ENCODE data around the gene SZT2.

SZT2 gene

DNA sequence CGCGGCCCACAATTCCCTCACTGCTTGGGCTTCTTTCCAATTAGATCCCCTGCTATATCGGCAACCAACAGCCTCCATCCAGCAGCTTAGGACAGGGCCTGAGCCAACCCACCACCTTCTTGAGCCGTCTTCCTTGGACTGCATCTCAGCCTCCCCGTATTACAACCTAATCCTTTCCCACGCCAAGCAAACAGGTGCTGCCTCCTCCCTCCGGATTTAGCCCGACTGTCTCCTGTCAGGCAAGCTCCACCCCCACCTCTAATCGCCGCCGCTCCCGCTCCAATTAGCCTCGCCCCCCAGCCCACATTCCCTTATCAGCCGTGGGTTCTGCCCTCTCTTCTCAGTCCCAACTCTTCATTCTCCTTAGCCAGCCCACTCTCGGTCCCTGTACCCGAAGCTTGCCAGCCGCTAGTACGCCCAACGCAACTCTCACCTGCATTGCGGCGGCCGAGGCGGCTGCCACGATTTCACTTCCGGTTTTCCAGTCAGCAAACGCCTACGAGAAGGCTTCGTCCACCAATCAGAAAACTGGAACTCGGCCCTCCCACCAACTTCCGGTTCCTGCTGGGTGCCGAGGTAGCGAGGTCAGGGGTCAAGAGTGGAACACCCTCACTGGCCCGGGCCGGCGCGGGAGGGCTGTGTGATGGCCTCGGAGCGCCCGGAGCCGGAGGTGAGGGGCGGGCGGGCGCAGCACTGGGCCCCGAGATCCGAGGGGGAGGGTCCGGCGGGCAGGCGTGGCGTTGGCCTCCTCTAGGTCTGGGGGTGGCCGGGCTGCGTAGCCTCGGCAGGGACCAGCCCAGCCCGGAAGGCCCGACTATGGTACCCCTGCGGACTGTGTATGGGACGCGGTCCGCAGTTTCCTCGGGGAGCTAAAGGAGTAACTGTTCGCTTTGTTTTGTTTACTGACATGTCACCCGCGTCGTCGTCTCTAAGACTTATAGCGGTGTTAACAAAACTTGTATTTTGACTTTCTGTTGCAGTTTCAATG is at the start of gene SZT2, which contains the start of gene MED8:
TSS of gene SZT2 (plus strand) at position 574 of the 988 bp plus-strand sequence. CDS start at position 644, 70 bp downstream.
TSS of gene MED8 (minus strand) at position 475 of the 988 bp plus-strand sequence. CDS start at position 439, 36 bp downstream.
- DNase-seq, result peak; percentile 95

DNA sequence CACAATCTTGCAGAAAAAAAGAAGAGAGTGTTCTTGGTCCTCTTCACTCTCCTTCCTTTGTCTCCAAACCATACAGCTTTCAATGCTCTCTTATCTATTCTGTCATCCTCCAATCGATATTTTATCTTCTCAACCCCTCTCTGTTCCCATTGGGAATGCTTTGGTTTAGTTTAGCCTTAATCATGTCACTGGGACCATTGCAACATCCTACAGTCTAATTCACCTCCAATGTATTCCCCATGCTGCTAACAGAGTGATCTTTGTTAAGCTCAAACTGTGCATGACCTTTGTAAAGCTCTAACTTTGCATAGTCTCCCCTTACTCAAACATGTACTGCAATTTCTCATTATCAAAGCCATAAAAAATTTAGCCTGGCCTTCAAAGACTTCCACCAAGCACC is 49.1 kb upstream of the SZT2 start:
- DNase-seq, result no peak

DNA sequence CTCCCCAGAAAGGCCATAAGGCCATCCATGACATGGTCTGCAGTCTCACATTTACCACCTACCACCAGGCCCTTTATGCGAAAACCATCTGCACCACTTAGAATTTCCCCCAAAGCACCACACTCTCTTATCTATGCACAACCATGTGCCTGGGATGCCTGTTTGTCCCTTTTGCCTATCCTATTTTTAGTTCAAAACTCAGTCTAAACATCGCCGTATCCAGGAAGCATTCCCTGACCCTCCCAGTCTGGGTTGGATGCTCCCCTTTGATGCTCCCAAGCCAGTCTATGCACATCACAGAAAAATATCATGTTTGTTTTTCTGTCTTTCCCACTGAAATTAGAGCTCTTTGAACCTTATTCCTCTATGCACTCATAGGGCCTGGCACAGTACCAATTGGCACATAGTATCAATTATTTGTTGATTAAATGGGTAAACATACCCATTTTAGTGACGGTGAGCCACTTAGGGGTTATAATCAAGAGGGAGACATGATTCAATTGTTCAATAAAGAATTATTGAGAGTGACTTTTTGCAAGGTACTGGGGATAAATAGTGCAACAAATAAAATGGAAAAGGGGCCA is 45.3 kb upstream of the SZT2 start:
- DNase-seq, result no peak

DNA sequence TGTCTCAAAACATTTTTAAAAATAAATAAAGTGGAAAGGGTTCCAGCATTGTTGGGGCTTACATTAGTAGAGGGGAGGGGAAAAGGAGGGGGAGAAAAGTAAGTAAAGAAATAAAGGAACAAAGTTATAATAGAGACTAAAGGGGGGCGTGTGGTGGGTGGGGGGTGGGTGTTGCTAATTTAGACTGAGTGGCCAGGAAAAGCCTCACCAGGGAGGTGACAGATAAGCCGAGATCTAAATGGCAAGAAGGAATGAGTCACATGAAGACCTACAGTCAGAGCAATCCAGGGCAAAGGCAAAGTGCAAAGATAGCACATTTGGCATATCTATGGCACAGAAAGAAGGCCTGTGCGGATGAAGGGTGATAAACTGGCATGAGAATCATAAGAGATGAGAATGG is 44.6 kb upstream of the SZT2 start:
- no peak for DNase-seq

DNA sequence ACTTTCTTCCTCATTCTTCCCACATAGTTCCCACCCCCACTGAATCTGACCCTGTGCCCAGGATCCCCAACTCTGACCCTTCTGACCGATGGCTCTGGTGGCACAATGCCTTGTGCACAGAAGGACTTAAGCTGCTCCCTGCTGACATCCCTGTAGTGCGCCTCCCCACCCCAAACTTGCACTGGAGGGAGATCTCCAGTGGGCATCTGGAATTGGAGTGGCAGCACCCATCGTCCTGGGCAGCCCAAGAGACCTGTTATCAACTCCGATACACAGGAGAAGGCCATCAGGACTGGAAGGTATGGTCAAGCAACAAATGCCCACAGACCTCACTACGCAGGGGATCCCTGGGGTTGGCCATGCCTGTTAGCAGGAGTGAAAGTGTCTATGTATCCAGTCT is 43.1 kb upstream of the SZT2 start:
- DNase-seq, result no peak

DNA sequence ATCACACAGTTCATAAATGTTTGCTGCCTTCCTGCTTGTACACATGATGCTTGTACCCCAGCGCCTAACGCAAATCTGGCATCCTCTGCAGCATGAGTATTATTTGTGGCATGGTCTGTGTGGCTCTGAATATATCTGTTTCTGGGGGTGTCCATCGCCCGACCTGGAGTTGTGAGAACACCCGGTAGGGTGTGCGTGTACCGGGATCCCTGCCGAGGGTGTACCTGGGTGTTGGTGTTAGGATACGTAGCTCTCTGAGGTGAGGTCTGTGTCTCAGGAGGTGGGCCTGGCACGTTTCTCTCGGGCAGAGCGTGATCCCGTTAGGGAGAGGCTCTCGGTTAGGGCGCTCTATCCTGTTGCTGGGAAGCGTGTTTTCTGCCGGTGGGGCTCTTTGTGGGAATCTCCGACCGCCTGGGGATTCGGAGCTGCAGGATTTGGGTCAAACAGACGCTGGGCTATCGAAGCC is 41.3 kb upstream of the SZT2 start:
- no peak for DNase-seq

DNA sequence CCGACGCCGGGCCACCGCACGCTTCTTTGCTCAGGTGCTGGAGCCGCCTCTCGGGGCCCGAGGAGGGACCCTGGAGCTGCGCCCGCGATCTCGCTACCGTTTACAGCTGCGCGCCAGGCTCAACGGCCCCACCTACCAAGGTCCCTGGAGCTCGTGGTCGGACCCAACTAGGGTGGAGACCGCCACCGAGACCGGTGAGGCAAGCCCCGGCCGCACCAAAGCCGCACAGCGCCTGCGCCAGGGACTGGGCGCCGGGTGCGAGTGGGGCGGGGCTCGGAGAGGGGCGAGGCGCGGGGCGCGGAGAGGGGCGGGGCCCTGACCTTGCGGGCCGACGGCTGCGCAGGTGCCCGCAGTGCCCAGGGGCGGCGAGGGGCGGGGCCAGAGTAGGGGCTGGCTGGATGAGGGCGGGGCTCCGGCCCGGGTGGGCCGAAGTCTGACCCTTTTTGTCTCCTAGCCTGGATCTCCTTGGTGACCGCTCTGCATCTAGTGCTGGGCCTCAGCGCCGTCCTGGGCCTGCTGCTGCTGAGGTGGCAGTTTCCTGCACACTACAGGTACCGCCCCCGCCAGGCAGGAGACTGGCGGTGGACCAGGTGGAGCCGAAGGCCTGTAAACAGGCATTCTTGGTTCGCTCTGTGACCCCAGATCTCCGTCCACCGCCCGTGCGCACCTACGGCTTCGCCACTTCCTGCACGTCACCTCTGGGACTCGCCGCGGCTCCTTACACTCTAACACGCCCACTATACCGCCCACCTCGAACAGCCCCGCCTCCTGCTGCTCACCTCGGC is 40.7 kb upstream of the SZT2 start:
- DNase-seq, result peak; percentile 51

DNA sequence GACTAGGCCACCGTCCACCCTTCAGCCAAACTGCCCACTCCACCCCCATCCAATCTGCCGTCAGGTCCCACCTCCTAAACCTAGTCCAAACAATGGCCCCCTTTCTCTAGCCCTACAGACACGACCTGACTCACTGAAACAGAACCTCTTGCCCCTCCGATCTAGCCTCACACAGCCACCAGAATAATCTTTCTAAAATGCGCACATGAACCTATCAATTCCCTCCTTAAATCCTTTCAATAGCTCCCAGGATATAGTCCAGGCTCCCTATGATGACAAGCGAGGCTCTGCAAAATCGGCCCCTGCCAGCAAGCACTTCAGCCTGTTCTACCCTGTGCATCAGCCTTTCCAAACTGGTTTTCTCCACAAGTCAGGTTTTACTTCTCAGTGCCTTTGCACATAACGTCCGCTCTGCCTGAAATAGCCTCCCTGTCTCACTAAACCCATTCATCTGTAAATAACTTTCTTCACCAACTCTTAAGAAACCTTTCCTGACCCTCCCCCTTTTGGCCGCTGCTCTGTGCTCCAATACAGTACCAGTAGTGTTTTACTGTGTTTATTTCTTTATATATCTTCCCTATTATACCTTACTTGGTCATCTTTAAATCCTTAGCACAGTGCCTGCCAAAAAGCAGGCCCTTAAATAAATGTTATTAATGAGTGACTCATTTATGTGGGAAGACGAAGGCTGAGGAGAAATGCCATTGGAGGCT is 39.9 kb upstream of the SZT2 start:
- no peak for DNase-seq

DNA sequence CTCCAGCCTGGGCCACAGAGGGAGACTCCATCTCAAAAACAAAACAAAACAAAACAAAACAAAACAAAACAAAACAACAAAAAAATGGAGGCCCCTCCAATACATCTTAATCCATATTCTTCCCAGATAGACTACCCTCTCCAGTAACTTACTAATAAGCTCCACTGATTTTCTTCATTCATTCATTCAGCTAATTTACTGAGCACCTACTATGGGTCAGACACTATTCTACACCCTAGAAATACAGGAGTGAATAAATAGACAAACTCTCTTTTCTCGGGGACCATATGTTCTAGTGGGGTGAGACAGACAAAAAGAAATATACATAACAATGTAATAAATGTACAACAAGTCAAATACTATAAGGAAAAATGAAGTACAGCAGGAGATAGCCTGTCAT is 38.7 kb upstream of the SZT2 start:
- DNase-seq, result no peak

DNA sequence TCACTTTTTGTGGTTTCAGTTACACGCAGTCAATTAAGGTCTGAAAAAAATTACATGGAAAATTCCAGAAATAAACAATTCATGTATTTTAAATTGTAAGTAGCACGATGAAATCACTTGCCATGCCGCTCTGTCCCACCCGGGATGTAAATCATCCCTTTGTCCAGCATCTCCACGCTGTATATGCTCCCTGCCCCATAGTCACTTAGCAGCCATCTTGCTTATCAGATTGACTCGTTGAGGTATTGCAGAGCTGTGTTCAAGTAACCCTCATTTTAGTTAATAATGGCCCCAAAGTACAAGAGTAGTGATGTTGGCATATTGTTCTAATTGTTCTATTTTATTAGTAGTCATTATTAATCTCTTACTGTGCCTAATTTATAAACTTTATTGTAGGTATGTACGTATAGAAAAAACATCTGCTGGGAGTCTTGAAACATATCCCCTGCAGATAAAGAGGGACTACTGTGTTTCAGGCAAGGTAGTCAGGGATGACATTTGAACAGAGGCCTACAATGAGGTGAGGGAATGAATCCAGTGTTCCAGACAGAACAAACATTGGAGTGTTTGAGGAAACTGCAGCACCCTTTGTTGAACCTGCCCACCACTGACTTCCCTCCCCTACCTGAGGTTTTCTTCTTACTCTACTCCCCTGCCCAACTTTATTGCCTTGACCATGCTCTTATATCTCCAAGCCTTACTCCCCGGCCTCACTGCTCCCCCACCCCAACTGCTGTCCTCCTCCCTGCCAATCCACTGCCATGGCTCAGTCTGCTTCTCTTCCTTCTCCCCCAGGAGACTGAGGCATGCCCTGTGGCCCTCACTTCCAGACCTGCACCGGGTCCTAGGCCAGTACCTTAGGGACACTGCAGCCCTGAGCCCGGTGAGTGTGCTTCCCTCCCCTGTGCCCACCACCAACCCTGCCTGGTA is 38.0 kb upstream of the SZT2 start:
- no peak for DNase-seq

DNA sequence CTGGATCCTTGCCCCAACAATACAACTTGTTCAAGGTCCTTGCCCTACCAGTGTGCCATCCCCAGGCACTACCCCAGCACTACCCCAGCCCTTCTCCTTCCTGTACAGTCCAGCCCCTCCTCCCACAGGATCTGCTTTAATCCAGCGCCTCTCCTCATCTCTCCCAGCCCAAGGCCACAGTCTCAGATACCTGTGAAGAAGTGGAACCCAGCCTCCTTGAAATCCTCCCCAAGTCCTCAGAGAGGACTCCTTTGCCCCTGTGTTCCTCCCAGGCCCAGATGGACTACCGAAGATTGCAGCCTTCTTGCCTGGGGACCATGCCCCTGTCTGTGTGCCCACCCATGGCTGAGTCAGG is 37.4 kb upstream of the SZT2 start:
- no peak for DNase-seq

DNA sequence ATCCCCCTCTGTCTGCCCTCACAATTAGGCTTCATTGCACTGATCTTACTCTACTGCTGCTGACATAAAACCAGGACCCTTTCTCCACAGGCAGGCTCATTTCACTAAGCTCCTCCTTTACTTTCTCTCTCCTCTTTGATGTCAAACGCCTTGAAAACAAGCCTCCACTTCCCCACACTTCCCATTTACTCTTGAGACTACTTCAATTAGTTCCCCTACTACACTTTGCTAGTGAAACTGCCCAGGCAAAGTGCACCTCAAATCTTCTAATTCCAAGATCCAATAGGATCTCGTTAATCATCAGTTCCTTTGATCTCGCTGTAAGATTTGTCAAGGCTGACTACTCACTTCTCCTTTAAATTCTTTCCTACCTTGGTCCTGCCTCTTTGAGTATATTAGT is 36.8 kb upstream of the SZT2 start:
- DNase-seq, result no peak

DNA sequence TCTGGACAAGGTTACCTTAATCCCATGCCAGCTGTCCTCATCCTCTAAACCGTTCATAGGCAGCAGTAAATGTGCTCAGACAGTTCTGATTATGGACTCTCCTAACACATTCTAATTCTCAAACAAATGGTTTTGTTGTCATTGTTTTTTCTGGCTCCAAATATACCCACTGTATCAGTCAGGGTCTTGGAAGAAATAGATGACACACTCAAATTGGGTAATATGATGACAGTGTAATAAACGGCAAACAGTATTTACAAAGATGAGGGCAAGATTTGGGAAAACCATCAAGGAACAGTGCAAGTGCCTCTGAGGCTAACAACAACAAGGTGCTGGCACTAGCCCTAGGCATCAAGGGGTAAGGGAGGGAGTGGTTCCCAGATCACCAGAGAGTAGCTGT is 35.2 kb upstream of the SZT2 start:
- DNase-seq, result no peak

DNA sequence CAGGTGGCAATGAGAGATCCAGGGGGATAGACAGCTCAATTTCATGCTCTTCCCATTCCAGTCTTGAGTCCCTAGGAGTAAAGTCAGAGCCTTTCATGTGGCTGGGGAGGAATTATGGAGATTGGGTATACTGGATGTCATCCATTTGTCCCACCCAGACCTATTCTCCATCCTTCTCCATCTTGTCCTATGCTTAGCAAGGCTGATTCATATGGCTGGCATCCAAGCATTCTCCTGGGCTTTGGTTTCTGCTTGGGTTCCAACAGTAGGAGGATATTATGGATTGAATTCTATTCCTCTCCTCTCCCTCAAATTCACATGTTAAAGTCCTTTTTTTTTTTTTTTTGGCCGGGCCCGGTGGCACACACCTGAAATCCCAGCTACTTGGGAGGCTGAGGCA is 34.8 kb upstream of the SZT2 start:
- no peak for DNase-seq

DNA sequence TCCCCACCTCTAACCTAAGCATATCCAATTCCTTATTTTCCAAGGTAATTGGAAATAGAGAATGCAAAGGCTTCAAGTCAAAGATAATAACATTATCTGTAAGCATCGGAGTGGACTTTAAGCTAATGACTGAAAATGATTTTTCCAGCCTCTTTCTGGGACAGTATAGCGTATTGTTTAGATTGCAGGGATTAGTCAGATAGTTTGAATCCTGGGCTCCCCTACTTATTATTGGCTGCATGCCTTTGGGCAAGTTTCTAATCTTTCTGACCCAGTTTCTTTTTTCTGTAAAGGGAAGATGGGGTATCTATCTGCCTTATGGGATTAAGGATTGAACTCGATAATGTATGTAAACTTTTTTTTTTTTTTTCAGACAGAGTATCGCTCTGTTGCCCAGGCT is 32.4 kb upstream of the SZT2 start:
- no peak for DNase-seq

DNA sequence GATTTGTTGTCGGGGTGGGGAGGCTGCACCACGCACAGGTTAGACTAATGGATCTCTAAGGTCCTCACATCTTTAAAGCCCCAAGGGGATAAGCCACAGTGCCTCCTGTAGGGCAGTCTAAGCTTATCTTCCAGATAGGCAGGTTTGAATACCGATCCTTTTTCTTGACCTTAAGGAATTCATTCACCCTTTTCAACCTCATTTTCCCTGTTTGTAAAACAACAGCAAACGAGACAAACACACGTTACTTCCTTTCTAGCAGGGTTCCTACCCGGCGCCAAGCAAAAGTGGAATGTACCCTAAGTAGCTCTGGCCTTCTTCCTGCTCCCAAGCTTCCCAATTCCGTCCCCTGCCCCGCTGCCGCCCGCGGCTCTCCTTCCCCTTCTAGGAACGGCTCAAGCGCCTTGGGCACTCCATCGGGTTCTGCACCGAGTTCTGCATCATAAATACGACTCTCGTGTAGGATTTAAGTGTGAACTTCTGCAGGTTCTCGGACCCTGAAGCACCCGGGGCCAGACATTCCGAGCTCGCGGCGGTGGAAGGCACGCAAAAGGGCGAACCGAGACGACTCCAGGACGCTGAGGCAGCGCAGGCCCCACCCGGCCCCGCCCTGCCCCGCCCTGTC is 31.5 kb upstream of the SZT2 start:
- DNase-seq, result no peak

DNA sequence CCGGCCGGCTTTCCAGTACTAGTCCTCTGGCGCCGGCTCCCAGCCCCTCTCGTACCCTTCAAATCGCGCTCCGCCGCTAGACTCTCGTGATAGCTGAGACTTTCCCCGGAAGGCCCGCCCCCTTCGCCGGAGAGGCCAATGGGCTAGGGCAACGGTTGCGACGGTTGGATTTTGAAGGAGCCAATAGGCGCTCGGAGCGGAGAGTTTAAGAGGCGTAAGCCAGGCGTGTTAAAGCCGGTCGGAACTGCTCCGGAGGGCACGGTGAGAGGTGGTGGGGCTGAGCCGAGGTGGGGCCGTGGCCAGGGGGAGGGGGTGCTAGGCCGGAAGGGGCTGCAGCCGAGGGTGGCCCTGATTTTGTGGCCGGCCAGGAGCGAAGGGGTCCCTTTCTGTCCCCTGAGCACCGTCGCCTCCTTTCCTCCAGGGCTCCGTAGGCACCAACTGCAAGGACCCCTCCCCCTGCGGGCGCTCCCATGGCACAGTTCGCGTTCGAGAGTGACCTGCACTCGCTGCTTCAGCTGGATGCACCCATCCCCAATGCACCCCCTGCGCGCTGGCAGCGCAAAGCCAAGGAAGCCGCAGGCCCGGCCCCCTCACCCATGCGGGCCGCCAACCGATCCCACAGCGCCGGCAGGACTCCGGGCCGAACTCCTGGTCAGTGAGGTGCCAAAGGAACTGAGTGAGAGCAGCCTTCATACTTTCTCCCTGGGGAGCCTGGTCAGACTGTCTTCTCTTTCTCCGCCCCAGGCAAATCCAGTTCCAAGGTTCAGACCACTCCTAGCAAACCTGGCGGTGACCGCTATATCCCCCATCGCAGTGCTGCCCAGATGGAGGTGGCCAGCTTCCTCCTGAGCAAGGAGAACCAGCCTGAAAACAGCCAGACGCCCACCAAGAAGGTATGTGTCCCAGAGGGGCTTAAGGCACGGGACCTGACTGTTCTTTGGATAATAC is 30.7 kb upstream of the SZT2 start, which contains the start of gene CDC20:
TSS of gene CDC20 (plus strand) at position 236 of the 948 bp plus-strand sequence. CDS start at position 471, 235 bp downstream.
- peak; percentile 99 for DNase-seq

DNA sequence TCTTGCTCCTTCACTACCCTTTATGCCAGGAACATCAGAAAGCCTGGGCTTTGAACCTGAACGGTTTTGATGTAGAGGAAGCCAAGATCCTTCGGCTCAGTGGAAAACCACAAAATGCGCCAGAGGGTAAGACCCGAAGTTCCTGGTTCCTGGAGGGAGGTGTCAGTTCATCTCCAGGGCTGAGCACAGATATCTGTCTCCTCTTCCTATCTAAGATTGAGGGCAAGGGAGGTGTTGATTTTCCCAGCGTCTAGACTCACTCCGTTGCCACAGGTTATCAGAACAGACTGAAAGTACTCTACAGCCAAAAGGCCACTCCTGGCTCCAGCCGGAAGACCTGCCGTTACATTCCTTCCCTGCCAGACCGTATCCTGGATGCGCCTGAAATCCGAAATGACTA is 30.0 kb upstream of the SZT2 start:
- no peak for DNase-seq

DNA sequence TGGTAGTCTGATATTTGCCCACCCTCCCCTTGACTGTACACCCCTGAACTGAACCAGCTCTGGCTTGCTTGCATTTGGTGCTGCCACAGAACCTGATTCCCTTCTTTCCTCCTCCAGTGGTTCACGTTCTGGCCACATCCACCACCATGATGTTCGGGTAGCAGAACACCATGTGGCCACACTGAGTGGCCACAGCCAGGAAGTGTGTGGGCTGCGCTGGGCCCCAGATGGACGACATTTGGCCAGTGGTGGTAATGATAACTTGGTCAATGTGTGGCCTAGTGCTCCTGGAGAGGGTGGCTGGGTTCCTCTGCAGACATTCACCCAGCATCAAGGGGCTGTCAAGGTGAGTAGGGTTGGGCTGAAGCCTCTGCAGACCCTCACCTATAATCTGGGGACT is 29.1 kb upstream of the SZT2 start:
- DNase-seq, result no peak

Data from stimulated activated CD4-positive, alpha-beta T cell treated with anti-CD3 and anti-CD28 coated beads, Interleukin-4, amount 100 ng/mL, for 24 hours (primary cell).